ENCODE results near the gene MRS2.

- TF ChIP-seq CTCF (IDR thresholded peaks at IDR 0.05) (no peak), POLR2A (IDR thresholded peaks at IDR 0.05) (no peak), POLR2AphosphoS5 (IDR thresholded peaks at IDR 0.05) (no peak)
Measured at GRCh38 chr6:24358219-24358821, 44.4 kb upstream of the MRS2 start.
